G401 (cell line): ENCODE measurements around the gene METAP1D. TPM values are rescaled to one million over a fixed set of nuclear protein-coding genes. Genes with fewer than 3 reads are reported as not detected.
"Not testable (repeated sequence)": the region's sequence is repeated elsewhere in the genome, so short reads cannot be mapped to it uniquely, and the experiment has no call there.

Experiments used
- DNase-seq: peaks from one replicate; pipeline ENCODE4 v3.0.0-alpha.2; 2015; ENCODE audit warnings: low spot score
- in situ Hi-C: cut with HindIII; loops from 2 replicates; pipeline ENCODE4 v1.10.0; 2016; ENCODE audit warnings: low sequenced_read_pairs, mixed read lengths
- total RNA-seq: library from RNA; depleted of rRNA; stranded (reverse); fragments of >200 nt; shearing (Covaris generic); gene quantifications from 2 replicates; pipeline ENCODE4 v1.2.3, GENCODE V29; 2014; rRNA removed

The METAP1D gene
- total RNA-seq, 1 experiment from 2014 or later = 63.2 TPM

DNA sequence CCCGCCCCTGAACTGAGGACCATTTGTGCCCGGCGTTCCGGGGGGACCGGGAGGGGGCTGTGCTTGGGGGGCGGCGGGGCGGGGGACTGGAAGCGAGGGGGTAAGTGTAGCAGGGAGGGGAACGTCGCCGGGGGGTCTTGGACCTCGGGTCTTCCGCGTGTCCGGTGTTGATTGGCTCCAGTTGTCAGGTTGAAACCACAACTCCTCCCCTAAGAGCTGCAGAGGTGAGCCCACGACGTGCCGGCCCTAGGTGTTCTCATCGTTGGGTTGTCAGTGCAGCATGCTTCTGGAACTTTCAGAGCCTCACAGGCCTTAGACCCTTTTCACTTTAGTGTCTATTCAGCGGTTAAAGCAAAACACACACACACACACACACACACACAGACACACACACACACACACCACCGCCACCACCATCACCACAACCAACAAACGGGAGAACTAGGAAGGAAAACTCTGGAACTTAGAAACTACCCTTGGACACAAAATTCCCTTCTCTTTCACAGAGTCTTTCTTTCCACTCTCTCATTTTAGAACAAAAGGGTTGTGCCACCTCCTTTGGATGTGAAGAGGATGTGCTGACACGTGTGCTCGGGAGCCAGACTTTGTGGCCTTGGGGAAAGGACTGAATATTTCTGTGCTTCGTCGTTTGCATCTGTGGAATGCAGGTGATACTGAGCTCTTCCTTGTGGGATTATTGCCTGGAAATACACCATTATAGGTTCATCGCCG is 109.7 kb downstream of the METAP1D start:
- no peak for DNase-seq
- in situ Hi-C loops = no loop called here

DNA sequence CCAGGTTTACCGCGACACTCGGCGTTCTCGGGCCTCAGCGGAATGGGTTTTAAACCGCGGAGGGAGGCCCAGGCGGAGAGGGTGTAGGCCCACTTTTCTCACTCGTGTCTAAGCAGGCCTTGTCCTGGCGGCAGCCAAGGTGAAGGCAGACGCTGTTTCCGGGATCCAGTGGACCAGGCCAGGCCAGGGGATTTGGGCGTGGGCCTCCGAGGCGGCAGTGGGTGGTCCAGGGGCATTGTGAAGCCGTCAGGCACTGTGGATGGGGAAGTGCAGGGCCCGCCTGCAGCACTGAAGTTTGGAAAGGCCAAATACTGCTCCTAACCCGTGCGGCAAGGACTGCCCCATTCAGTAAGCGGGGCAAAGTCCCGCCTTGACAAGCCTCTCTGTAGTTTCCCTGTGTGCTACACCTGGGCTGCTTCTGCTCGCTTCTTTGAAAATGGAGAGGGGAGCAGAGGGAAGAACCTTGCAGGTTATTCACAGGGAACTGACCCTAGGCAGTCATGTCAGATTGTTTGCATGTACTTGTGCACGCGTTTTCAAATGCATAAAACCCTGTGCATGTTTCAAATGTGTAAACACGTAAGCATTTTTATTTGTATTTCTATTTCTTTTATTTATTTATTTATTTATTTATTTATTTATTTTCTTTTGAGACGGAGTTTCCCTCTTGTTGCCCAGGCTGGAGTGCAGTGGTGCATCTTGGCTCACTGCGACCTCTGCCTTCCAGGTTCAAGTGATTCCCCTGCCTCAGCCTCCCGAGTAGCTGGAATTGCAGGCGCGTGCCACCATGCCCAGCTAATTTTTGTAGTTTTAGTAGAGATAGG is 110.4 kb downstream of the METAP1D start:
- in situ Hi-C loops = no loop called here
- no peak for DNase-seq

DNA sequence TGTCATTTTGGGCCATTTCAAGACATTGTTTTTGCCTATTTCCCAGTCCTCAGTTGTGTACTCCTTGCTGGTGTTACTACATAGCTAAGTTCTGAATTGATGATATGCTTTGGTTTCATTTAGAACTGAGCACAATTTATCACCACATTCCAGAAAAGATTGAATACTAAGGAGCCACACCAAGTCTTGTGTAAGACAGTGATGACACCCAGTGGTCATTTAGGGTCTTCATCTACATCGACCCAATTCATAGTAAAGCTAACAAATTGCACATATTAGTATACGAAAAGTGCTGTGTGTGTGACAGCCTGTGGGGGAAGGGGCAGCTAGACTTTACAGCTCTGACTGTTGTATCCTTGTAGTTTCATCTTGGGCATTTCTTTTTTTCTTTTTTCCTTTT is 113.9 kb downstream of the METAP1D start:
- peak; percentile 67 for DNase-seq
- in situ Hi-C loops = no loop called here

DNA sequence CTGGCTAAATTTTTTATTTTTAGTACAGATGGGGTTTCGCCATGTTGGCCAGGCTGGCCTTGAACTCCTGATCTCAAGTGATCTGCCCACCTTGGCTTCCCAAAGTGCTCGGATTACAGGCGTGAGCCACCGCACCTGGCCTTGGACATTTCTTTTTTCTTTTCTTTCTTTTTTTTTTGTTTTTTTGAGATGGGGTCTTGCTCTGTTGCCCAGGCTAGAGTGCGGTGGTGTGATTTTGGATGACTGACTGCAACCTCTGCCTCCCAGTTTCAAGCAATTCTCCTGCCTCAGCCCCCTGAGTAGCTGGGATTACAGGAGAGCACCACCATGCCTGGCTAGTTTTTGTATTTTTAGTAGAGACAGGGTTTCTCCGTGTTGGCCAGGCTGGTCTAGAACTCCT is 114.4 kb downstream of the METAP1D start:
- in situ Hi-C loops, DNase-seq: not testable (repeated sequence)

DNA sequence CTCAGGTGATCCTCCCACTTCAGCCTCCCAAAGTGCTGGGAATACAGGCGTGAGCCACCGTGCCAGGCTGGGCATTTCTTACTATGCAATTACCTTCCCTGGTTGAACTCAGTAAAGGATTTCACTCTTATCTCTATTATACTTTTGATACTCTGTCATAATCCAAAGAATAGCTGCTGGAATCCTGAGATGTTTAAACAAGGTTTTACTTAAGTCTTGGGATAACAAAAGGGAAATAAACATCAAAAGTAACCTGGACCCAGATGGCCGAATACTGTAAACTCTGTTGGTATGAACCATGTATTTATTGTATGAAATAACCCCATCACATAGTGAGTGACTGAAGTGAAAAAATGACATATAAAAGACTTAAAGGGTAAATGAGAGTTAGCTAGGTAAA is 114.8 kb downstream of the METAP1D start:
- in situ Hi-C loops = no loop called here

DNA sequence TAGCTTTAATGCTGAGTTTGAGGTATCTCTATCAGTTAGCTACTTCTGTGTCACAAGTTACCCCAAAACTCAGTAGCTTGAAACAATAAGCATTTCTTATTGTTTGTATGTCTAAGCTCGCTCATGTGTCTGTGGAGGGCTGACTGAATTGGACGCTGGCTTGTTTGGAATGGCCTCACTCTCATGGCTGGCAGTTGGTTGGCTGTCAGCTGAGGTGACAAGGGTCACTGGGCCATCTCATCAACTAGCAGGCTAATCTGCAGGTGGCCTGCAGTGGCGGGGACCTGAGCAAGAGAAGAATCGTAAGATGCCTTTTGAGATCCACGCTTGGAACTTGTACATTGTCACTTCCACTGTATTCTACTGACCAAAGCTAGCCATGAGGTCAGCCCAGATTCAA is 116.4 kb downstream of the METAP1D start:
- DNase-seq = no peak
- in situ Hi-C loops = no loop called here

More for the DNA sequence above, 114.8 kb downstream of the METAP1D start:
- no peak for DNase-seq

DNA sequence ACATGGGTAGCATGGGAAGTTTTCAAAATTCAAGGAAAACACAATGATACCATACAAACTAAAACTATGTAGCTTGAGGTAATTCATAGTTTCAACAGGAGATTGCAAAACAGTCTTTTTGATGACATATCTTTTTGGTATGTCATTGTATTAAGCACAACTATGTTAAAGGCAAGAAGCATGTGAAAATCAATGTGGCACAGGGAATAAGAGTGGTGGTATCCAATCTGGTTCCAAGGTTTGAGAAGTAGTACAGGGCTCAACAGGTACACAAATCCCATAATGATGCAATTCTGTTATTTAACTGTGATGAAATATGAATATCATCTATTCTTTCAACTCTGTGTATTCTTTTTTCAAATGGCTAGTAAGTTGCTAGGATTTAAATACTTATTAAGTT is 119.3 kb downstream of the METAP1D start:
- in situ Hi-C loops = no loop called here
- no peak for DNase-seq

DNA sequence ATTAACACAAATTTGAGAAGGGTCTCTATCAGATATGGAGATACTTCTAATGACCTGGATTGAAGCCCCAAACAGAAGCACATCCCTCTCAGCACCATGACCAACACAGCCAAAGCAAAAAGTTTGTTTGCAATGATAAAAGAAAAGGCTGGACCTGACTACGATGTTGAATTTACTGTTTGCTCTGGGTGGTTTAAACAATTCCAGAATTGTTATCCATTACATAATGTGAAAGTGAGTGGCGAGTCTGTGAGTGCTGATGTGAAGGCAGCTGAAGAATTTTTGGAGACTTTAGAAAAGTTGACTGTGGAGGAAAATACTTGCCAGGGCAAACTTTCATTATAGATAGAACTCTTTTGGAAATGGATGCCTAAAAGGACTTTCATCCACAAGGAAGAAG is 120.4 kb downstream of the METAP1D start:
- in situ Hi-C loops = no loop called here
- DNase-seq = no peak

DNA sequence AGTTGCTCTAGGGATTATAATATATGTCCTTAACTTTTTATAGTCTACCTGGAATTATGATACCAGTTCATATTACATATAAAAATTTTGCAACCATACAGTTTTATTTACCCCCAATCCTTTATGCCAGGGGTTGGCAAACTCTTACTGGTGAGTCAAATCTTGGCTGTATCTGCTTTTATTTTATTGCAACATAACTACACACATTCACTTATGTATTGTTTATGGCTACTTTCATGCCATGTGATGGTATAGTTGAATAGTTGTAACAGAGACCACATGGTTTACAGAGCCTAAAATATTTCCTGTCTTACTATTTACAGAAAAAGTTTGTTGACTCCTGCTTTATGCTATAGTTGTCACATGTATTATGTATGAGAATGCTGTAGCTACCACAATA is 128.7 kb downstream of the METAP1D start:
- DNase-seq = no peak
- in situ Hi-C loops = no loop called here

DNA sequence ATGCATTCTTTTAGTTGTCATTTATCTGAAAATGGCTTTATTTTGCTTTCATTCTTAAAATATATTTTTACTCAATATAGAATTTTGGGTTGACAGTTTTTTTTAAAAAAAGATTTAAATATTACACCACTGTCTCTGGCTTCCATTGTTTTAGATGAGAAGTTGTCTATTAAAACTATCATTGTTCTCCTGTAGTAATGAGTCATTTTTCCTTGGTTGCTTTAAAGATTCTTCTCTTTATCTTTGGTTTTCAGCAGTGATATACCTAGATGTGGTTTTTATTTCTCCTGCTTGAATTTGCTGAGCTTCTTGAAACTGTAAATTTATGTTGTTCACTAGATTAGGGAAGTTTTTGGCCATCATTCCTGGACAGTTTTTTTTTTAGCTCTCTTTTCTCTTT is 129.7 kb downstream of the METAP1D start:
- in situ Hi-C loops = no loop called here
- no peak for DNase-seq

Other genes with a start within 250 kb of the METAP1D start
- gene SLC25A12, start 105.7 kb upstream of the METAP1D start, total RNA-seq = 24.5 and 24.7 TPM in 2 replicates
- gene HAT1, start 77.5 kb upstream of the METAP1D start, total RNA-seq = 65.3 and 122 TPM in 2 replicates
- gene DLX1, start 85.6 kb downstream of the METAP1D start, total RNA-seq = 21.8 and 26.2 TPM in 2 replicates
- gene DLX2, start 102.9 kb downstream of the METAP1D start, total RNA-seq = 5.0 and 5.3 TPM in 2 replicates